WTC11 (cell line): ENCODE results near the gene ZC3H4.
"Not testable (repeated sequence)": the region's sequence is repeated elsewhere in the genome, so short reads cannot be mapped to it uniquely, and the experiment has no call there.

ENCODE experiments used
- ELF4 ChIP-seq: sonication (generic); formaldehyde crosslinking; IDR thresholded peaks from 2 replicates; pipeline ENCODE4 v1.8.1; 2022; ENCODE audit warnings: low read depth, mild to moderate bottlenecking, moderate library complexity, missing genetic modification reagents
- ESRRA ChIP-seq: sonication (generic); formaldehyde crosslinking; IDR thresholded peaks from 2 replicates; pipeline ENCODE4 v1.8.1; 2022; ENCODE audit warnings: mild to moderate bottlenecking, missing genetic modification reagents, borderline replicate concordance
- IRF2 ChIP-seq: sonication (generic); formaldehyde crosslinking; IDR thresholded peaks from 2 replicates; pipeline ENCODE4 v1.8.0; 2022; ENCODE audit warnings: low read depth, missing genetic modification reagents, borderline replicate concordance
- MAX ChIP-seq: sonication (generic); formaldehyde crosslinking; IDR thresholded peaks from 2 replicates; pipeline ENCODE4 v1.8.0; 2022; ENCODE audit warnings: mild to moderate bottlenecking, missing genetic modification reagents
- USF2 ChIP-seq: sonication (generic); formaldehyde crosslinking; IDR thresholded peaks from 2 replicates; pipeline ENCODE4 v1.8.1; 2023; ENCODE audit warnings: mild to moderate bottlenecking, missing genetic modification reagents, moderate library complexity
- TF ChIP-seq, protein P1 (sequence below): sonication (generic); formaldehyde crosslinking; conservative IDR thresholded peaks from 2 replicates; pipeline ENCODE4 v1.8.1; 2022; ENCODE audit warnings: mild to moderate bottlenecking, missing genetic modification reagents
- TF ChIP-seq, protein P2 (sequence below): sonication (generic); formaldehyde crosslinking; IDR thresholded peaks from 2 replicates; pipeline ENCODE4 v1.8.1; 2022; ENCODE audit warnings: low read depth, mild to moderate bottlenecking, moderate library complexity, missing genetic modification reagents, borderline replicate concordance
- TF ChIP-seq, protein P3 (sequence below): sonication (generic); formaldehyde crosslinking; IDR thresholded peaks from 2 replicates; pipeline ENCODE4 v1.8.0; 2022; ENCODE audit warnings: mild to moderate bottlenecking, missing genetic modification reagents
- TF ChIP-seq, protein P4 (sequence below): fragments of 200-600 bp; IDR thresholded peaks from 2 replicates; pipeline ENCODE4 v1.8.0; 2022; ENCODE audit warnings: antibody characterized with exemption
- TF ChIP-seq, protein P5 (sequence below): sonication (generic); formaldehyde crosslinking; IDR thresholded peaks from 2 replicates; pipeline ENCODE4 v1.8.1; 2022; ENCODE audit warnings: mild to moderate bottlenecking, moderate library complexity, missing genetic modification reagents

GRCh38 chr19:47101116-47101515, 12.5 kb downstream of the ZC3H4 start:
- TF ChIP-seq IRF2; ESRRA; ELF4; MAX (CRISPR knock-in tag); USF2 (CRISPR knock-in tag): not testable (repeated sequence)
- TF ChIP-seq, protein P1, sequence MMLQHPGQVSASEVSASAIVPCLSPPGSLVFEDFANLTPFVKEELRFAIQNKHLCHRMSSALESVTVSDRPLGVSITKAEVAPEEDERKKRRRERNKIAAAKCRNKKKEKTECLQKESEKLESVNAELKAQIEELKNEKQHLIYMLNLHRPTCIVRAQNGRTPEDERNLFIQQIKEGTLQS: not testable (repeated sequence)
- TF ChIP-seq, protein P2, sequence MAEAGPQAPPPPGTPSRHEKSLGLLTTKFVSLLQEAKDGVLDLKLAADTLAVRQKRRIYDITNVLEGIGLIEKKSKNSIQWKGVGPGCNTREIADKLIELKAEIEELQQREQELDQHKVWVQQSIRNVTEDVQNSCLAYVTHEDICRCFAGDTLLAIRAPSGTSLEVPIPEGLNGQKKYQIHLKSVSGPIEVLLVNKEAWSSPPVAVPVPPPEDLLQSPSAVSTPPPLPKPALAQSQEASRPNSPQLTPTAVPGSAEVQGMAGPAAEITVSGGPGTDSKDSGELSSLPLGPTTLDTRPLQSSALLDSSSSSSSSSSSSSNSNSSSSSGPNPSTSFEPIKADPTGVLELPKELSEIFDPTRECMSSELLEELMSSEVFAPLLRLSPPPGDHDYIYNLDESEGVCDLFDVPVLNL: not testable (repeated sequence)
- TF ChIP-seq, protein P3, sequence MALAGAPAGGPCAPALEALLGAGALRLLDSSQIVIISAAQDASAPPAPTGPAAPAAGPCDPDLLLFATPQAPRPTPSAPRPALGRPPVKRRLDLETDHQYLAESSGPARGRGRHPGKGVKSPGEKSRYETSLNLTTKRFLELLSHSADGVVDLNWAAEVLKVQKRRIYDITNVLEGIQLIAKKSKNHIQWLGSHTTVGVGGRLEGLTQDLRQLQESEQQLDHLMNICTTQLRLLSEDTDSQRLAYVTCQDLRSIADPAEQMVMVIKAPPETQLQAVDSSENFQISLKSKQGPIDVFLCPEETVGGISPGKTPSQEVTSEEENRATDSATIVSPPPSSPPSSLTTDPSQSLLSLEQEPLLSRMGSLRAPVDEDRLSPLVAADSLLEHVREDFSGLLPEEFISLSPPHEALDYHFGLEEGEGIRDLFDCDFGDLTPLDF: not testable (repeated sequence)
- TF ChIP-seq, protein P4, sequence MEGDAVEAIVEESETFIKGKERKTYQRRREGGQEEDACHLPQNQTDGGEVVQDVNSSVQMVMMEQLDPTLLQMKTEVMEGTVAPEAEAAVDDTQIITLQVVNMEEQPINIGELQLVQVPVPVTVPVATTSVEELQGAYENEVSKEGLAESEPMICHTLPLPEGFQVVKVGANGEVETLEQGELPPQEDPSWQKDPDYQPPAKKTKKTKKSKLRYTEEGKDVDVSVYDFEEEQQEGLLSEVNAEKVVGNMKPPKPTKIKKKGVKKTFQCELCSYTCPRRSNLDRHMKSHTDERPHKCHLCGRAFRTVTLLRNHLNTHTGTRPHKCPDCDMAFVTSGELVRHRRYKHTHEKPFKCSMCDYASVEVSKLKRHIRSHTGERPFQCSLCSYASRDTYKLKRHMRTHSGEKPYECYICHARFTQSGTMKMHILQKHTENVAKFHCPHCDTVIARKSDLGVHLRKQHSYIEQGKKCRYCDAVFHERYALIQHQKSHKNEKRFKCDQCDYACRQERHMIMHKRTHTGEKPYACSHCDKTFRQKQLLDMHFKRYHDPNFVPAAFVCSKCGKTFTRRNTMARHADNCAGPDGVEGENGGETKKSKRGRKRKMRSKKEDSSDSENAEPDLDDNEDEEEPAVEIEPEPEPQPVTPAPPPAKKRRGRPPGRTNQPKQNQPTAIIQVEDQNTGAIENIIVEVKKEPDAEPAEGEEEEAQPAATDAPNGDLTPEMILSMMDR: not testable (repeated sequence)
- TF ChIP-seq, protein P5, sequence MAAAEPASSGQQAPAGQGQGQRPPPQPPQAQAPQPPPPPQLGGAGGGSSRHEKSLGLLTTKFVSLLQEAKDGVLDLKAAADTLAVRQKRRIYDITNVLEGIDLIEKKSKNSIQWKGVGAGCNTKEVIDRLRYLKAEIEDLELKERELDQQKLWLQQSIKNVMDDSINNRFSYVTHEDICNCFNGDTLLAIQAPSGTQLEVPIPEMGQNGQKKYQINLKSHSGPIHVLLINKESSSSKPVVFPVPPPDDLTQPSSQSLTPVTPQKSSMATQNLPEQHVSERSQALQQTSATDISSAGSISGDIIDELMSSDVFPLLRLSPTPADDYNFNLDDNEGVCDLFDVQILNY (CRISPR knock-in tag): not testable (repeated sequence)
